H4 (cell line): ENCODE data around the gene UNC93B1. TPM values are rescaled to one million over a fixed set of nuclear protein-coding genes. Genes with fewer than 3 reads are reported as not detected.
A peak's percentile ranks its signal among the peaks of the same experiment; 100 is the strongest.
"Not testable (repeated sequence)": the region's sequence is repeated elsewhere in the genome, so short reads cannot be mapped to it uniquely, and the experiment has no call there.

Experiments
- DNase-seq: peaks from one replicate; pipeline ENCODE4 v3.0.0-alpha.2; 2015; ENCODE audit warnings: low spot score
- total RNA-seq: library from RNA; depleted of rRNA; stranded (reverse); fragments of >200 nt; shearing (Covaris generic); gene quantifications from 2 replicates; pipeline ENCODE4 v1.2.3, GENCODE V29; 2014

UNC93B1 gene
- total RNA-seq, 1 experiment from 2014 or later, result 28.0 TPM

GRCh38 chr11:67991347-67992121 is 12.4 kb downstream of the UNC93B1 start:
- not testable (repeated sequence) for DNase-seq

- DNase-seq, result not testable (repeated sequence)
Observed at GRCh38 chr11:67990546-67991346, 13.2 kb downstream of the UNC93B1 start.

GRCh38 chr11:67985302-67985701 is 18.6 kb downstream of the UNC93B1 start:
- not testable (repeated sequence) for DNase-seq

GRCh38 chr11:67983951-67984350 is 19.9 kb downstream of the UNC93B1 start:
- DNase-seq, result no peak

- not testable (repeated sequence) for DNase-seq
Observed at GRCh38 chr11:67982255-67982857, 21.5 kb downstream of the UNC93B1 start.

- DNase-seq, result not testable (repeated sequence)
Observed at GRCh38 chr11:67981226-67981625, 22.7 kb downstream of the UNC93B1 start.

- DNase-seq, result not testable (repeated sequence)
Observed at GRCh38 chr11:67978766-67979418, 25.0 kb downstream of the UNC93B1 start.

GRCh38 chr11:67974746-67975145 is 29.2 kb downstream of the UNC93B1 start:
- DNase-seq, result not testable (repeated sequence)

- not testable (repeated sequence) for DNase-seq
Observed at GRCh38 chr11:67965830-67966348, 38.0 kb downstream of the UNC93B1 start.

GRCh38 chr11:67964746-67965145 is 39.2 kb downstream of the UNC93B1 start:
- DNase-seq, result not testable (repeated sequence)

- not testable (repeated sequence) for DNase-seq
Observed at GRCh38 chr11:67963879-67964278, 40.0 kb downstream of the UNC93B1 start.

- DNase-seq, result not testable (repeated sequence)
Observed at GRCh38 chr11:67963217-67963616, 40.7 kb downstream of the UNC93B1 start.

- not testable (repeated sequence) for DNase-seq
Observed at GRCh38 chr11:67956236-67956635, 47.7 kb downstream of the UNC93B1 start.

- DNase-seq, result peak; percentile 39
Observed at GRCh38 chr11:67955461-67956007, 48.4 kb downstream of the UNC93B1 start.

- not testable (repeated sequence) for DNase-seq
Observed at GRCh38 chr11:67954971-67955370, 48.9 kb downstream of the UNC93B1 start.

- not testable (repeated sequence) for DNase-seq
Observed at GRCh38 chr11:67954251-67954650, 49.6 kb downstream of the UNC93B1 start.

GRCh38 chr11:67950705-67951104 is 53.2 kb downstream of the UNC93B1 start:
- not testable (repeated sequence) for DNase-seq

GRCh38 chr11:67947785-67948184 is 56.1 kb downstream of the UNC93B1 start:
- not testable (repeated sequence) for DNase-seq

GRCh38 chr11:67946403-67946802 is 57.5 kb downstream of the UNC93B1 start:
- not testable (repeated sequence) for DNase-seq

GRCh38 chr11:67943406-67943805 is 60.5 kb downstream of the UNC93B1 start:
- not testable (repeated sequence) for DNase-seq
